CD4-positive, alpha-beta T cell (primary cell): ENCODE results near the gene MYH14. TPM values are rescaled to one million over a fixed set of nuclear protein-coding genes. Genes with fewer than 3 reads are reported as not detected.
"Not testable (repeated sequence)": the region's sequence is repeated elsewhere in the genome, so short reads cannot be mapped to it uniquely, and the experiment has no call there.

Source experiments
- ATAC-seq: fragments of 200-7000 bp; cut with Tn5 transposase; one replicate; pipeline ENCODE4 v1.10.0; 2022; ENCODE audit warnings: mild to moderate bottlenecking; ENCODE audit not compliant: poor library complexity
- CTCF ChIA-PET: fragments of 350-600 bp; sonication (Branson Sonifier 250); formaldehyde crosslinking; loops from one replicate; lab custom pipeline; 2021; ENCODE audit warnings: antibody characterized with exemption, inconsistent platforms; lab: Charles Lee
- POLR2A ChIA-PET: fragments of 350-600 bp; sonication (Branson Sonifier 250); formaldehyde crosslinking; loops from one replicate; lab custom pipeline; 2021; ENCODE audit warnings: antibody characterized with exemption, inconsistent platforms; lab: Charles Lee
- DNase-seq, 14 experiments: peaks; one replicate each; pipeline ENCODE4 v3.0.0-alpha.2; 2013 to 2020; ENCODE audit warnings: mixed read lengths in 2 of 14
- H3K27ac ChIP-seq, 2 donors: one replicate each; pipeline versions ENCODE4 v1.5.1 to v1.7.0; 2013; ENCODE audit warnings: low read length in 2 of 2, low read depth in 1 of 2, mild to moderate bottlenecking in 1 of 2
- H3K27me3 ChIP-seq, 2 experiments: 1 replicate in 1 of 2; 2 replicates in 1 of 2; pipeline versions ENCODE4 v1.6.1 to v1.7.0; 2013; ENCODE audit warnings: low read length in 2 of 2, control low read depth in 1 of 2, mild to moderate bottlenecking in 1 of 2, moderate library complexity in 1 of 2; ENCODE audit not compliant: insufficient read depth in 2 of 2, control insufficient read depth in 1 of 2
- H3K36me3 ChIP-seq: one replicate; pipeline ENCODE4 v1.6.1; 2013; ENCODE audit warnings: low read length, control low read depth; ENCODE audit not compliant: insufficient read depth
- H3K4me1 ChIP-seq: one replicate; pipeline ENCODE4 v1.6.1; 2013; ENCODE audit warnings: low read length, control low read depth; ENCODE audit not compliant: insufficient read depth
- H3K4me3 ChIP-seq: one replicate; pipeline ENCODE4 v1.5.1; 2013; ENCODE audit warnings: mild to moderate bottlenecking, low read length, moderate library complexity
- H3K9me3 ChIP-seq, 2 experiments: 1 replicate in 1 of 2; 2 replicates in 1 of 2; pipeline versions ENCODE4 v1.6.1 to v1.7.0; 2013; ENCODE audit warnings: low read length in 2 of 2, mild to moderate bottlenecking in 2 of 2, control low read depth in 1 of 2, moderate library complexity in 1 of 2; ENCODE audit not compliant: control insufficient read depth in 1 of 2, insufficient read depth in 1 of 2
- H3K27ac Mint-ChIP-seq: one replicate; pipeline ENCODE4 v1.8.0; 2020; ENCODE audit warnings: mixed read lengths
- H3K27me3 Mint-ChIP-seq: one replicate; pipeline ENCODE4 v1.8.0; 2021; ENCODE audit warnings: mixed read lengths
- H3K36me3 Mint-ChIP-seq: one replicate; pipeline ENCODE4 v1.8.0; 2021; ENCODE audit warnings: low read depth, mixed read lengths
- H3K4me1 Mint-ChIP-seq: one replicate; pipeline ENCODE4 v1.8.0; 2021; ENCODE audit warnings: low read depth, mixed read lengths
- H3K4me3 Mint-ChIP-seq: one replicate; pipeline ENCODE4 v1.8.0; 2020; ENCODE audit warnings: mild to moderate bottlenecking, mixed read lengths
- H3K9me3 Mint-ChIP-seq: one replicate; pipeline ENCODE4 v1.8.0; 2020; ENCODE audit warnings: mixed read lengths
- intact Hi-C, 2 experiments: fragments of 100-400 bp; cut with DNase I in 1 of 2; cut with micrococcal nuclease in 1 of 2; formaldehyde crosslinking; loops; one replicate each; pipeline versions ENCODE4 v1.15.1 to v1.9.0; 2023 to 2025; cut with DNase I, micrococcal nuclease
- total RNA-seq, 174 experiments: library from RNA in 2 of 174; stranded (reverse) in 2 of 174; gene quantifications; one replicate each; pipeline ENCODE4 v1.2.3 and lab custom pipeline; 2021 to 2026
- TF ChIP-seq, protein P1 (sequence below): fragments of 200-600 bp; IDR thresholded peaks from one replicate; pipeline ENCODE4 v1.8.0; 2022; ENCODE audit warnings: antibody characterized with exemption, mild to moderate bottlenecking

Gene MYH14
- total RNA-seq, 2 experiments from 2014 or later = not detected

DNA sequence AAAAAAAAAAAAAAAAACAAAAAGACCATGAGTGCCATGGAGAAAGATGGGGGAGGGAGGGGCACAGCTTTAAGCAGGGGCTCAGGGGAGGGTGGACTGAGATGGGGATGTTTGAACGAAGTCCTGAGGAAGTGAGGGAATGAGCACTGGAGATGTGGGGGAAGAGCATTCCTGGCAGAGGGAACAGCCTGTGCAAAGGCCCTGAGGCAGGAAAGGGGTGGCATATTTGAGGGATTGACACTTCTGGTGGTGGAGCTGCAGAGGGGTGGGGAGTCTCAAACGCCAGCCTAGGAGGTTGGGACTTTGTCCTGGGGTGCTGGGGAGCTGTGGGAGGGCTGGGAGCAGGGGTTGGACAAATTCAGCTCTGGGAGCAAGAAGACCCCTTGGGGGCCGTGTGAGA is 29.2 kb downstream of the MYH14 start:
- no peaks in the 10 kb centered on the region for H3K9me3 Mint-ChIP-seq
- H3K36me3 Mint-ChIP-seq = no peaks in the 10 kb centered on the region
- no peaks in the 10 kb centered on the region for H3K4me1 Mint-ChIP-seq
- H3K4me1 ChIP-seq = no peaks in the 10 kb centered on the region
- peaks cover 0 to 6% of the 10 kb centered on the region in 2 experiments for H3K27me3 ChIP-seq
- H3K9me3 ChIP-seq = peaks cover 0 to 11% of the 10 kb centered on the region in 2 experiments
- intact Hi-C loops = no loop called here
- DNase-seq (no peak), ATAC-seq (no peak)
- no peak overlapping the region for H3K27ac Mint-ChIP-seq
- ChIA-PET CTCF (no interaction called here), POLR2A (no interaction called here)
- no peak overlapping the region for H3K4me3 Mint-ChIP-seq
- H3K36me3 ChIP-seq = no peaks in the 10 kb centered on the region
- TF ChIP-seq, protein P1, sequence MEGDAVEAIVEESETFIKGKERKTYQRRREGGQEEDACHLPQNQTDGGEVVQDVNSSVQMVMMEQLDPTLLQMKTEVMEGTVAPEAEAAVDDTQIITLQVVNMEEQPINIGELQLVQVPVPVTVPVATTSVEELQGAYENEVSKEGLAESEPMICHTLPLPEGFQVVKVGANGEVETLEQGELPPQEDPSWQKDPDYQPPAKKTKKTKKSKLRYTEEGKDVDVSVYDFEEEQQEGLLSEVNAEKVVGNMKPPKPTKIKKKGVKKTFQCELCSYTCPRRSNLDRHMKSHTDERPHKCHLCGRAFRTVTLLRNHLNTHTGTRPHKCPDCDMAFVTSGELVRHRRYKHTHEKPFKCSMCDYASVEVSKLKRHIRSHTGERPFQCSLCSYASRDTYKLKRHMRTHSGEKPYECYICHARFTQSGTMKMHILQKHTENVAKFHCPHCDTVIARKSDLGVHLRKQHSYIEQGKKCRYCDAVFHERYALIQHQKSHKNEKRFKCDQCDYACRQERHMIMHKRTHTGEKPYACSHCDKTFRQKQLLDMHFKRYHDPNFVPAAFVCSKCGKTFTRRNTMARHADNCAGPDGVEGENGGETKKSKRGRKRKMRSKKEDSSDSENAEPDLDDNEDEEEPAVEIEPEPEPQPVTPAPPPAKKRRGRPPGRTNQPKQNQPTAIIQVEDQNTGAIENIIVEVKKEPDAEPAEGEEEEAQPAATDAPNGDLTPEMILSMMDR = no peak
- H3K27ac ChIP-seq = no peak overlapping the region
- peaks cover 17% of the 10 kb centered on the region for H3K27me3 Mint-ChIP-seq
- no peak overlapping the region for H3K4me3 ChIP-seq

DNA sequence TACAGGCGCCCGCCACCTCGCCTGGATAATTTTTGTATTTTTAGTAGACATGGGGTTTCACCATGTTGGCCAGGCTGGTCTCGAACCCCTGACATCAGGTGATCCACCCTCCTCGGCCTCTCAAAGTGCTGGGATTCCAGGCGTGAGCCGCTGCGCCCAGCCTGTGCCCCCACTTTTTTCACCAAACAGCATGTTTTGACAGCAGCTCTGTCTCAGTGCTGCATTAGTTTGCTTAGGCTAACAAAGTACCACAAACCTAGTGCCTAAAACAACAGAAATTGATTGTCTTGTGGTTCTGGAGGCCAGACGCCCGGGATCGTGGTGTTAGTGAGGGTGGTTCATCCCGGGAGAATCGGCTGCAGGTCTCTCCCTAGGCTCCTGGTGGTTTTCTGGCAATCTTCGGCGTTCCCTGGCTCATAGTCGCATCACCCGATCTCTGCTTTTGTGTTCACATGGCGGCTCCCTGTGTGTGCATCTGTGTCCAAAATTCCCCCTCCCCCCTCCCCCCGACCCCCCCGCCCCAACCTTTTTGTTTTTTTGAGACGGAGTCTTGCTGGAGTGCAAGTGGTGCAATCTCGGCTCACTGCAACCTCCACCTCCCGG is 30.0 kb downstream of the MYH14 start:
- Mint-ChIP-seq H3K27ac (no peak overlapping the region), H3K27me3 (peaks cover 18% of the 10 kb centered on the region), H3K9me3 (no peaks in the 10 kb centered on the region), H3K4me1 (no peaks in the 10 kb centered on the region), H3K36me3 (no peaks in the 10 kb centered on the region), H3K4me3 (no peak overlapping the region)
- no peak overlapping the region for H3K27ac ChIP-seq
- no peak for ATAC-seq
- intact Hi-C loops = no loop called here
- peaks cover 0 to 11% of the 10 kb centered on the region in 2 experiments for H3K9me3 ChIP-seq
- peaks cover 0 to 6% of the 10 kb centered on the region in 2 experiments for H3K27me3 ChIP-seq
- DNase-seq = no peak
- ChIA-PET POLR2A (no interaction called here), CTCF (no interaction called here)
- H3K36me3 ChIP-seq = no peaks in the 10 kb centered on the region
- no peak overlapping the region for H3K4me3 ChIP-seq
- TF ChIP-seq, protein P1 = no peak
- H3K4me1 ChIP-seq = no peaks in the 10 kb centered on the region

DNA sequence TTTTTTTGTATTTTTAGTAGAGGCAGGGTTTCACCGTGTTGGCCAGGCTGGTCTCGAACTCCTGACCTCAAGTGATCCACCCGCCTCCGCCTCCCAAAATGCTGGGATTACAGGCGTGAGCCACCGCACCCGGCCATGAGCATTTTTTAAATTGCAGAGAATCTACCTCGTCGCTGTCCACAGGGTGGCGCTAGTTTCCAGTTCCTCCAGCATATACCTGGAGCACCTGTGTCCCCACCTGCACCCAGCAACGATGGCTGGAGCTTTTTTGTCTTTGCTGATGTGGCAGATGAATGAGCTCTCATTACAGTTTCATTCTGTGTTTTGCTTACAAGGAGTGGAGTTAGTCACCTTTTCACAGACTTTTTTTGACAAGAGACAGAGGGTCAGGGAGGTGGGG is 34.1 kb downstream of the MYH14 start:
- POLR2A ChIA-PET, H3K27ac Mint-ChIP-seq, H3K9me3 ChIP-seq, H3K36me3 ChIP-seq, H3K27me3 ChIP-seq, H3K4me1 Mint-ChIP-seq, H3K36me3 Mint-ChIP-seq, intact Hi-C loops, H3K9me3 Mint-ChIP-seq, H3K4me3 ChIP-seq, H3K27ac ChIP-seq, H3K4me1 ChIP-seq, ATAC-seq, H3K4me3 Mint-ChIP-seq: not testable (repeated sequence)
- CTCF ChIA-PET = interaction anchor here (0.6 kb wide), 1 partner anchor 892 kb away, joined by 3 read pairs; no protein-coding TSS in a partner anchor
- peak in 1 of 14 experiments; percentile 10 for DNase-seq
- H3K27me3 Mint-ChIP-seq = peaks cover 23% of the 10 kb centered on the region

DNA sequence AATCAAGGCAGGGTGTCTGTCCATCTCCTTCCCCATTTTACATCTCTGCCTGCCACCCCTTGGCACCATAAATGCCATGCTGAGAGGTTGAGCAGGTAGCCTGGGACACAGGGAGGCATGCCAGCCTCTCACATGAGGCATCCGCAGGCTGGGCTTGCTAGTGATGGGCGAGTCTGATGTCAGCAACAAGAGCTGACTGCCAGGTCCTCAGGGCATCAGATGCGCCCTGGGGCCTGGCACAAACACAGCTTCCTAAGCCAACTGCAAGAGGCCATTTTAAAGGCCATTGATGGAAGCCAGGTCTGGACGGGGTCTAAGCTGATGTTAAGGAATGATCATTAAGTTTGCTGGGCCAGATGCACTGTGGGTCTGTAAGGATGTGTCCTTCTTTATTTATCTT is 34.6 kb downstream of the MYH14 start:
- no peak for ATAC-seq
- Histone ChIP-seq H3K36me3 (no peaks in the 10 kb centered on the region), H3K9me3 (no peaks in the 10 kb centered on the region), H3K27me3 (no peaks in the 10 kb centered on the region), H3K4me3 (no peak overlapping the region), H3K27ac (no peak overlapping the region), H3K4me1 (no peaks in the 10 kb centered on the region)
- Mint-ChIP-seq H3K27ac (no peak overlapping the region), H3K9me3 (no peaks in the 10 kb centered on the region), H3K36me3 (no peaks in the 10 kb centered on the region), H3K4me3 (no peak overlapping the region), H3K4me1 (no peaks in the 10 kb centered on the region), H3K27me3 (peaks cover 23% of the 10 kb centered on the region)
- intact Hi-C loops = no loop called here
- TF ChIP-seq, protein P1 = no peak
- CTCF ChIA-PET = interaction anchor here (0.6 kb wide), 1 partner anchor 891 kb away, joined by 3 read pairs; no protein-coding TSS in a partner anchor
- POLR2A ChIA-PET = no interaction called here
- no peak for DNase-seq
